GM18520 (cell line): ENCODE results near the gene ACAD11.

Experiments used
- ATAC-seq: cut with Tn5 transposase; IDR thresholded peaks from one replicate; pipeline ENCODE4 v1.9.1; 2021; ENCODE audit not compliant: unreplicated experiment

ACAD11 gene

DNA sequence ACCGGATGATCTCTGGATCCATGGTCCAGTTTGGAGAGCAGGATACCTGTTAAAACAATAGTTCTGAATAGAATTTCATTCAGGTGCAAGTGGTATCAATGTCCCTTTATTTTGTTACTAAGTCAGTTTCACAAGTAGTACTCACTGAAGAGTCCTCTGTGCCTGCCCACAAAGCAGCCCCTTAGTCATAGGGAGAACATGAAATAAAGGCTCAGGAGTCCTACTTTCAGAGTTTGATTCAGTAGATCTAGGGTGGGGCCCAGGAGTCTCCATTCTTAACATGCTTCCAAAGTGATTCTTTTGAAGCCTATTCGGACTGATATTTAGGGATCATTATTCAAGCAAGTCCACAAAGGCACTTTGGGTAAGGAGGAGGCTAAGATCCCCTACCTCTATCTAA lies 142.3 kb downstream of the ACAD11 start:
- no peak for ATAC-seq

DNA sequence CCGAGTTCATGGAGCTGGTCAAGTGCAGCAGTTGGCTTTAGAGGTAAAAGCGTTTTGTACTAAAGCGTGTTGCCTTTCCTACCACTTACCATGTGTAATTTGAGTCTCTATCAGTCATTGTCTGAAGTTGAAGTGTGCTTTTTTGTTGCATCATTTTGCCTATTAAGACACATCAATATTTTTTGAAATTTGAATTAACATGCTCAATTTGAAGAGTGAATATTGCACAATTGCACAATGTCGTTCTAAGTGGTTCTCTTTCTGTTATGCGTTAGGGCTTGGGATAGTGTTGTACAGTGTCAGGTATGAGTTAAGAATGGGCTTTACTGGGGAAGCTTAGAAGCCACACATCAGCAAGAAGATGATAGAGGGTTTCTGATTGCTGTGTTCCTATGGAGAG lies 146.6 kb downstream of the ACAD11 start:
- ATAC-seq, result no peak

DNA sequence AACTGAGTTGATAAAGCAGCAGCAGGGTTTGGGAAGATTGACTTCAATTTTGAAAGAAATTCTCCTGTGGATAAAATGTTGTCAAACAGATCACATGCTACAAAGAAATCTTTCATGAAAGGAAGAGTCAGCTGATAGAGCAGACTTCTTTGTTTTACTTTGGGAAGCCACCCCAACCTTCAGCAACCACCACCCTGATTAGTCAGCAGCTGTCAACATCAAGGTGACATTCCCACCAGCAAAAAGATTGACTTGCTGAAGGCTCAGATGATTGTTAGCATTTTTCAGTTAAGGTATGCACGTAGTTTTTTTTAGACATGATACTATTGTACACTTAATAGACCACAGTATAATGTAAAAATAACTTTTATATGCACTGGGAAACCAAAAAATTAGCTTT lies 150.1 kb downstream of the ACAD11 start:
- no peak for ATAC-seq

DNA sequence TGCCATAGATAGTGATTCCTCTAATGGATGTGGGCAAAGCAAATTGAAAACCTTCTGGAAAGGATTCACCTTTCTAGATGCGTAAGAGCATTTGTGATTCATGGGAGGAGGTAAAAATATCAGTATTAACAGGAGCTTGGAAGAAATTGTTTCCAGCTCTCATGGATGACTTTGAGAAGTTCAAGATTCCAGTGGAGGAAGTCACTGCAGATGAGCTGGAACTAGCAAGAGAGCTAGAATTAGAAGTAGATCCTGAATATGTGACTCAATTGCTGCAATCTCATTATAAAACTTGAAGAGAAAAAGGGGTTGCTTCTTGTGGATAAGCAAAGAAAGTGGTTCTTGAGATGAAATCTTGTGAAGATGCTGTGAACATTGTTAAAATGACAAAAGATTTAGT lies 150.5 kb downstream of the ACAD11 start:
- no peak for ATAC-seq
